Tibial nerve (tissue), 4 donors: ENCODE measurements around the gene TTLL6. TPM values are rescaled to one million over a fixed set of nuclear protein-coding genes. Genes with fewer than 3 reads are reported as not detected.
"Not testable (repeated sequence)": the region's sequence is repeated elsewhere in the genome, so short reads cannot be mapped to it uniquely, and the experiment has no call there.

Experiments used
- DNase-seq, 2 donors: peaks; one replicate each; pipeline ENCODE4 v3.0.0-alpha.2; 2019; ENCODE audit warnings: low spot score in 2 of 2
- H3K27ac ChIP-seq, 4 donors: fragments of 200-600 bp; sonication (generic) in 3 of 4; one replicate each; pipeline ENCODE4 v1.5.1; 2017 to 2019; ENCODE audit warnings: mild to moderate bottlenecking in 1 of 4
- H3K27me3 ChIP-seq, 2 donors: fragments of 200-600 bp; sonication (generic) in 1 of 2; one replicate each; pipeline versions ENCODE4 v1.5.1 to v1.6.0; 2017 to 2019
- H3K36me3 ChIP-seq, 3 donors: fragments of 200-600 bp; sonication (generic); one replicate each; pipeline ENCODE4 v1.5.1; 2018 to 2019
- H3K4me1 ChIP-seq, 4 donors: fragments of 200-600 bp; sonication (generic) in 3 of 4; one replicate each; pipeline ENCODE4 v1.5.1; 2017 to 2019
- H3K4me3 ChIP-seq, 4 donors: fragments of 200-600 bp; sonication (generic) in 3 of 4; one replicate each; pipeline ENCODE4 v1.5.1; 2017 to 2019; ENCODE audit warnings: mild to moderate bottlenecking in 1 of 4, moderate library complexity in 1 of 4
- H3K9me3 ChIP-seq, 4 donors: fragments of 200-600 bp; sonication (generic) in 3 of 4; one replicate each; pipeline ENCODE4 v1.5.1; 2017 to 2019
- EP300 ChIP-seq, 2 donors: sonication (generic); formaldehyde crosslinking; IDR thresholded peaks; one replicate each; pipeline ENCODE4 v1.6.1; 2017; ENCODE audit warnings: antibody characterized with exemption in 2 of 2, mild to moderate bottlenecking in 1 of 2
- POLR2A ChIP-seq, 2 donors: fragments of 450-650 bp; IDR thresholded peaks; one replicate each; pipeline ENCODE4 v1.6.1; 2017; ENCODE audit warnings: antibody characterized with exemption in 2 of 2, mild to moderate bottlenecking in 2 of 2, moderate library complexity in 2 of 2
- WGBS, 2 donors: methylation state at CpG; one replicate each; pipeline ENCODE4 v1.1.5; 2018; 5-methylcytosine and 5-hydroxymethylcytosine counted together
- total RNA-seq, 4 donors: library from RNA; depleted of rRNA; stranded (reverse); fragments of >200 nt; gene quantifications; one replicate each; pipeline ENCODE4 v1.1.0, GENCODE V29; 2016
- TF ChIP-seq, protein P1 (sequence below), 5 experiments: fragments of 200-600 bp in 3 of 5; fragments of 450-650 bp in 2 of 5; sonication (generic) in 3 of 5; IDR thresholded peaks; one replicate each; pipeline ENCODE4 v1.5.1; 2016 to 2019; ENCODE audit warnings: antibody characterized with exemption in 5 of 5, mild to moderate bottlenecking in 3 of 5, moderate library complexity in 2 of 5

Gene TTLL6
- total RNA-seq, 4 donors from 2014 or later = 0.21 to 4.8 (median 0.99) TPM

DNA sequence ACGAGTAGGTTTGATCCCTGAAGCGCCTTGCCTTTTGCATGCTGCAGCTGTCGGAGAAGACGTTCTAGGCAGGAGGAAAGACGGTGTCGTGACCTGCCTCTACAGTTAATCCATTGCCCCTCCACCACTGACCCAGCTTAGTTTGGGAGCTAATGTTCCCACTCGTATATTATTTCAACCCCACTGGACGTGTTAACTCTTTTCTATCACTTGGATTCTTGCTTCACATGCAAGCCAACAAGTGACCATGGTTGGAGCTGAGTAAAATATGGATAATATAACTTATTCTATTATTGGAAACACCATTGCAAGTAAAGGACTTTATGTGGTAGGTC, 14.5 kb upstream of the TTLL6 start:
- WGBS, 2 donors = 1 to 2% methylated on average over 8 of the region's 8 CpGs
- H3K27ac ChIP-seq = peak overlapping the region; percentile 96 to 99 (median 96)
- H3K27me3 ChIP-seq = no peaks in the 10 kb centered on the region
- no peaks in the 10 kb centered on the region for H3K36me3 ChIP-seq
- DNase-seq = no peak
- H3K4me3 ChIP-seq = peak overlapping the region; percentile 70 to 96 (median 77)
- peaks cover 0 to 50% (median 25%) of the 10 kb centered on the region in 4 donors for H3K4me1 ChIP-seq
- H3K9me3 ChIP-seq = no peaks in the 10 kb centered on the region
- TF ChIP-seq POLR2A (IDR thresholded peaks at IDR 0.05) (no peak), EP300 (IDR thresholded peaks at IDR 0.05) (no peak)
- TF ChIP-seq, protein P1, sequence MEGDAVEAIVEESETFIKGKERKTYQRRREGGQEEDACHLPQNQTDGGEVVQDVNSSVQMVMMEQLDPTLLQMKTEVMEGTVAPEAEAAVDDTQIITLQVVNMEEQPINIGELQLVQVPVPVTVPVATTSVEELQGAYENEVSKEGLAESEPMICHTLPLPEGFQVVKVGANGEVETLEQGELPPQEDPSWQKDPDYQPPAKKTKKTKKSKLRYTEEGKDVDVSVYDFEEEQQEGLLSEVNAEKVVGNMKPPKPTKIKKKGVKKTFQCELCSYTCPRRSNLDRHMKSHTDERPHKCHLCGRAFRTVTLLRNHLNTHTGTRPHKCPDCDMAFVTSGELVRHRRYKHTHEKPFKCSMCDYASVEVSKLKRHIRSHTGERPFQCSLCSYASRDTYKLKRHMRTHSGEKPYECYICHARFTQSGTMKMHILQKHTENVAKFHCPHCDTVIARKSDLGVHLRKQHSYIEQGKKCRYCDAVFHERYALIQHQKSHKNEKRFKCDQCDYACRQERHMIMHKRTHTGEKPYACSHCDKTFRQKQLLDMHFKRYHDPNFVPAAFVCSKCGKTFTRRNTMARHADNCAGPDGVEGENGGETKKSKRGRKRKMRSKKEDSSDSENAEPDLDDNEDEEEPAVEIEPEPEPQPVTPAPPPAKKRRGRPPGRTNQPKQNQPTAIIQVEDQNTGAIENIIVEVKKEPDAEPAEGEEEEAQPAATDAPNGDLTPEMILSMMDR (IDR thresholded peaks at IDR 0.05) = no peak

DNA sequence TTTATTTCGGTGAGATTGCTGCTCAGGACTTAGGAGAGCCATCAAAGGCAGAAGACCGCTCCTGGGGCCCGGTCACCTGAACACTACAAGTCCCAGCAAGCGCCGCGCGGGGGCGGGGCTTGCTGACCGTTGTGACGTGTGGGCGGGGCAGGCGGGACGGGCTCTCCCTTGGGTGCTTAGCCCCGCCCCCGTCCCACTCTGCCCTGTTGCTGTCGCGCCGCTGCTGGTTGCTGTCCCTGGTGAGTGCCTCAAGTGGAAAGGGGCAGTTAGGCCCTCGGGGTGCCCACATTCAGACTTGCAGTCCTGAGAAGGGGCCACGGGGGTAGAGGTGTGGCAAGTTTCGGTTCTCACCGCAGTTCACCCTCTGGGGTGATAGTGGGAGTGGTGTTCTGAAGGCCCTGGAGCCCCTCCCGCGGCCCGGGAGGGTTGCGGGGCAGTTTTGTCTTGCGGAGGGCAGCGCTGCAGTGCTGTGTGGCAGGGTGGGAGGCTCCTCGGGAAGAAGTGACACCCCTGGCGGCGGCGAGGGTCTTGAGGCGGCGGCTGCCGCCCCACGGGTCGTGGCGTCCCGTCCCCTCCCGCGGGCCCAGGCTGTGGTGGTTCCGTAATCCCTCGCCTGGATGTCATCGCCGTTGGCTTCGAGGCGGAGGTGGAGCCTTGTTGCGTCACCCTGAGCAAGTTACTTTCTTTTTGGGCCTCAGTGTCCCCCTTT, 14.0 kb upstream of the TTLL6 start, which contains the start of gene CALCOCO2:
TSS of gene CALCOCO2 (plus strand) at position 196 of the 709 bp plus-strand sequence. CDS start 10,673 bp downstream, outside the sequence.
- peak; percentile 95 to 98 for TF ChIP-seq POLR2A (IDR thresholded peaks at IDR 0.05)
- TF ChIP-seq, protein P1 (IDR thresholded peaks at IDR 0.05) = peak in 3 of 5 experiments; percentile 23 to 66 (median 56)
- peak; percentile 86 to 99 for TF ChIP-seq EP300 (IDR thresholded peaks at IDR 0.05)
- DNase-seq = peak; percentile 94 to 95
- WGBS, 2 donors = 0 to 1% methylated on average over 27 to 45 of the region's 48 CpGs
- H3K27ac ChIP-seq = peak within 1 kb of the TSS; percentile 96 to 99 (median 96)
- H3K4me1 ChIP-seq = peaks cover 0 to 45% (median 22%) of the 10 kb centered on the region in 4 donors
- H3K27me3 ChIP-seq = no peaks in the 10 kb centered on the region
- H3K4me3 ChIP-seq = peak within 1 kb of the TSS; percentile 70 to 96 (median 77)
- H3K9me3 ChIP-seq = no peaks in the 10 kb centered on the region
- no peaks in the 10 kb centered on the region for H3K36me3 ChIP-seq

DNA sequence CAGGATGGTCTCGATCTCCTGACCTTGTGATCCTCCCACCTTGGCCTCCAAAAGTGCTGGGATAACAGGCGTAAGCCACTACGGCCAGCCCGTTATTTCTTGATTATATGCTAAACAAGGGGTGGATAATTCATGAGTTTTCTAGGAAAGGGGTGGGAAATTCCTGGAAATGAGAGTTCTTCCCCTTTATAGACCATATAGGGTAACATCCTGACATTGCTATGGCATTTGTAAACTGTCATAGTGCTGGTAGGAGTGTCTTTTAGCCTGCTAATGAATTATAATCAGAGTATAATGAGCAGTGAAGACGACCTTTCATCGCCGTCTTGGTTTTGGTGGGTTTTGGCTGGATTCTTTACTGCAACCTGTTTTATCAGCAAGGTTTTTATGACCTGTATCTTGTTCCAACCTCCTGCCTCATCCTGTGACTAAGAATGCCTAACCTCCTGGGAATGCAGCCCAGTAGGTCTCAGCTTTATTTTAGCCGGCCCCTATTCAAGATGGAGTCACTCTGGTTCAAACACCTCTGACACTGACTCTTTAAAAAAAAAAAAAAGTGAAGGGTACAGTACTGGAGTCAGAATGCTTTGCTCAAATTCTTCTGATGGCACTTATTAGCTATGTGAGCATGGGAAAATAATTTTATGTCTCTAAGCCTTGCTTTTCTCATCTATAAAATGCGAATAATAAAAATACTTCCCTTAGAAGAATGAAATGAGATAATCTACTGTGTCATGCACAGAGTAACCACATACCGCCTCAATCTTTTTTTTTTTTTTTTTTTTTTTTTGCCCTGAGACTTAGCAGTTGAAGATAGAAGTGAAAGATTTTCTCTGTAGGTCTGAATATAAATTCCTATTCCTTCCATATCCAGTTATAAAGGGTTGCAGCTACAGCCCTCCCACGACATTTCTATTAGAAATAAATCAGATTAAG, 8.7 kb upstream of the TTLL6 start:
- Histone ChIP-seq H3K36me3 (no peaks in the 10 kb centered on the region), H3K9me3 (no peaks in the 10 kb centered on the region), H3K4me3 (no peak overlapping the region), H3K4me1 (peaks cover 0 to 4% (median 0%) of the 10 kb centered on the region in 4 donors), H3K27me3 (peaks cover 0 to 4% of the 10 kb centered on the region in 2 donors), H3K27ac (no peak overlapping the region)
- no peak for DNase-seq
- TF ChIP-seq, protein P1 (IDR thresholded peaks at IDR 0.05) = no peak
- TF ChIP-seq POLR2A (IDR thresholded peaks at IDR 0.05) (no peak), EP300 (IDR thresholded peaks at IDR 0.05) (no peak)
- WGBS, 2 donors = 74 to 83% methylated on average over 11 of the region's 11 CpGs

DNA sequence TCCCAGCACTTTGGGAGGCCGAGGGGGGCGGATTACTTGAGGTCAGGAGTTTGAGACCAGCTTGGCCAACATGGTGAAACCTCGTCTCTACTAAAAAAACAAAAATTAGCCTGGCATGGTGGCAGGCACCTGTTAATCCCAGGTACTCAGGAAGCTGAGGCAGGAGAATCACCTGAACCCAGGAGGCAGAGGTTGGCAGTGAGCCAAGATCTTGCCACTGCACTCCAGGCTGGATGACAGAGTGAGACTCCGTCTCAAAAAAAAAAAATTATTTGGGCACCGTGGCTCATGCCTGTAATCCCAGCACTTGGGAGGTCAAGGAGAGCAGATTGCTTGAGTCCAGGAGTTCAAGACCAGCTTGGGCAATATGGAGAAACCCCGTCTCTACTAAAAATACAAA, 3.9 kb upstream of the TTLL6 start:
- not testable (repeated sequence) for H3K4me3 ChIP-seq, H3K36me3 ChIP-seq, DNase-seq, H3K27ac ChIP-seq, H3K9me3 ChIP-seq
- WGBS, 2 donors = 76 to 82% methylated on average over 6 of the region's 6 CpGs
- Histone ChIP-seq H3K4me1 (peaks cover 0 to 19% (median 5%) of the 10 kb centered on the region in 4 donors), H3K27me3 (peaks cover 0 to 20% of the 10 kb centered on the region in 2 donors)

DNA sequence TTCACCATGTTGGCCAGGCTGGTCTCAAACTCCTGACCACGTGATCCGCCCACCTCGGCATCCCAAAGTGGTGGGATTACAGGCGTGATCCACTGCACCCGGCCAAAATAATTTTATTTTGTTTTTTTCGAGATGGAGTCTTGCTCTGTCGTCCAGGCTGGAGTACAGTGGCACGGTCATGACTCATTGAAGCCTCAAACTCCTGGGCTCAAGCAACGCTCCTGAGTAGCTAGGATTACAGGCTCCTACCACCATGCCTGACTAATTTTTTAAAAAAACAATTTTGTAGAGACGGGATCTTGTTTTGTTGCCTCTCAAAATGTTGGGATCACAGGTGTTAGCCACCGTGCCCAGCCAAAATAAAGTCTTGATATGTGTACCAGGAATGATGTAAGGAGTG, 2.4 kb upstream of the TTLL6 start:
- 84 to 85% methylated on average over 11 of the region's 11 CpGs for WGBS, 2 donors
- Histone ChIP-seq H3K36me3 (no peaks in the 10 kb centered on the region), H3K4me1 (peaks cover 0 to 20% (median 5%) of the 10 kb centered on the region in 4 donors), H3K4me3 (no peak overlapping the region), H3K27me3 (peaks cover 0 to 20% of the 10 kb centered on the region in 2 donors), H3K9me3 (no peaks in the 10 kb centered on the region), H3K27ac (no peak overlapping the region)
- DNase-seq = no peak
- TF ChIP-seq, protein P1 (IDR thresholded peaks at IDR 0.05) = no peak
- no peak for TF ChIP-seq EP300 (IDR thresholded peaks at IDR 0.05)
- no peak for TF ChIP-seq POLR2A (IDR thresholded peaks at IDR 0.05)
